ENCODE data around the gene CD164L2. TPM values are rescaled to one million over a fixed set of nuclear protein-coding genes. Genes with fewer than 3 reads are reported as not detected.

Gene CD164L2
- polyA plus RNA-seq, 1 donor = not detected

DNA sequence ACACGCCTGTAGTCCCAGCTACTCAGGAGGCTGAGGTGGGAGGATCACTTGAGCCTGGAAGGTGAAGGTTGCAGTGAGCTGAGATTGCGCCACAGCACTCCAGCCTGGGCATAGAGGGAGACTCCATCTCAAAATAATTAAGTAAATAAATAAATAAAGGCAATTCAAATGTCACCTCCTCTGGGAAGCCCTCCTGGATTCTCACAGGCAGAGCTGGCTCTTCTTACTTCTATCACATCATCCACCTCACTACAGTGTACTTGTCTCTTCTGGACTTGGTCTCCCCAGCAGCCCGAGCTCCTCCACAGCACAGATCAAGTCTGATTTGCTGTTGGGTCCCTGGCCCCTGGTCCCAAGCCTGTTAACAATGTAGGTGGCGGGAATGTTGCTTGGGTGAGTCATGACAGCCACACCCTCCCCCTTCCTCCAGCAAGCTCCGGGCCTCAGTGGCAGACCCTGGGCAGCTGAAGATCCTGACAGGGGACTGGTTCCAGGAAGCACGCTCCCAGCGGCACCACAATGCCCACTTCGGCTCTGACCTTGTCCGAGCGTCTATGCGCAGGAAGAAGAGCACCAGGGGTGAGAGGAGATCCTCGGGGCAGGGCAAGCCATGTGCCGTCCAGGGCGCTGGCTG is 36.0 kb downstream of the CD164L2 start:
- no peak for DNase-seq (ENCODE audit: low read depth)

DNA sequence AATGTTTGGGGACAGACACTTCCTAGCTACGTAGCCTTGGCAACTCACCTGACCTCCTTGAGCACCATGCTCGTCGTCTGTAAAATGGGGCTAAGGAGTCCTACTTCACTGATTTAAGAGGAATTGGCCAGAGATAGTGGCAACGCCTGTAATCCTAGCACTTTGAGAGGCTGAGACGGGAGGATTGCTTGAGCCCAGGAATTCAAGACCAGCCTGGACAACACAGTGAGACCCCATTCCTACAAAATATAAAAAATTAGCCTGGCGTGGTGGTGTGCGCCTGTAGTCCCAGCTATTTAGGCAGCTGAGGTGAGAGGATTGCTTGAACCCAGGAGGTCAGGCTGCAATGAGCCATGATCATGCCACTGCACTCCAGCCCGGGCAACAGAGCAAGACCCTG is 36.8 kb downstream of the CD164L2 start:
- DNase-seq (ENCODE audit: low read depth) = no peak

DNA sequence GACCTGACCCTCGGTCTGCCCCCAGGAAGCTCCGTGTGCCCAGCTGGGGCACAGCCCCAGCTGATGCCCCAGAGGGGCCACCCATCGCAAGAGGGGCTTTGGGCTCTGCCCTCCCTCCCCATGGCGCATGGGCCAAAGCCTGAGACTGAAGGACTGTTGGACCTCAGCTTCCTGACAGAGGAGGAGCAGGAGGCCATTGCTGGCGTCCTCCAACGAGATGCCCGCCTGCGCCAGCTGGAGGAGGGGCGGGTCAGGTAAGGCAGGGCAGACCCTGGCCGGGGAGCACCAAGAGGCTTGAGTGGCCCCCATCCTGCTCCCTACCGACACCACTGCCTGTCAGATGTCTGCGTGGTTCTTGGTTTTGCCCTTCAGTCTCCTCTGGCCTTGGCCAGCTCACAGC is 37.9 kb downstream of the CD164L2 start:
- no peak for DNase-seq (ENCODE audit: low read depth)

DNA sequence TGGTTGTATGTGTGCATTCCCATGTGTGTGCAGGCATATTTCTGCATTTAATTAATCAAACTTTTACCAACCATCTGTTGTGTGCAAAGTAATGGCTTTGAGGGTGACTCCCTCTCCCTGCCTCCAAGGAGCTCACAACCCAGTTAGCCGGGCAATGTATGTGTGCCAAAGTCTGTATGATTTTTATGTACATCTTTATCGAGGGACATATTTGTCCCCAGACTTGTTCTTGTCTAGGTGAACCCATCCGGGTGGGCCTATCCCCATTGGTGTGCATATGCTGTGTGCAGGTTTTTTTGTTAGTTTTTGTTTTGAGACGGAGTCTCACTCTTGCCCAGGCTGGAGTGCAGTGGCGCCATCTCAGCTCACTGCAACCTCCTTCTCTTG is 39.5 kb downstream of the CD164L2 start:
- DNase-seq (ENCODE audit: low read depth) = no peak

DNA sequence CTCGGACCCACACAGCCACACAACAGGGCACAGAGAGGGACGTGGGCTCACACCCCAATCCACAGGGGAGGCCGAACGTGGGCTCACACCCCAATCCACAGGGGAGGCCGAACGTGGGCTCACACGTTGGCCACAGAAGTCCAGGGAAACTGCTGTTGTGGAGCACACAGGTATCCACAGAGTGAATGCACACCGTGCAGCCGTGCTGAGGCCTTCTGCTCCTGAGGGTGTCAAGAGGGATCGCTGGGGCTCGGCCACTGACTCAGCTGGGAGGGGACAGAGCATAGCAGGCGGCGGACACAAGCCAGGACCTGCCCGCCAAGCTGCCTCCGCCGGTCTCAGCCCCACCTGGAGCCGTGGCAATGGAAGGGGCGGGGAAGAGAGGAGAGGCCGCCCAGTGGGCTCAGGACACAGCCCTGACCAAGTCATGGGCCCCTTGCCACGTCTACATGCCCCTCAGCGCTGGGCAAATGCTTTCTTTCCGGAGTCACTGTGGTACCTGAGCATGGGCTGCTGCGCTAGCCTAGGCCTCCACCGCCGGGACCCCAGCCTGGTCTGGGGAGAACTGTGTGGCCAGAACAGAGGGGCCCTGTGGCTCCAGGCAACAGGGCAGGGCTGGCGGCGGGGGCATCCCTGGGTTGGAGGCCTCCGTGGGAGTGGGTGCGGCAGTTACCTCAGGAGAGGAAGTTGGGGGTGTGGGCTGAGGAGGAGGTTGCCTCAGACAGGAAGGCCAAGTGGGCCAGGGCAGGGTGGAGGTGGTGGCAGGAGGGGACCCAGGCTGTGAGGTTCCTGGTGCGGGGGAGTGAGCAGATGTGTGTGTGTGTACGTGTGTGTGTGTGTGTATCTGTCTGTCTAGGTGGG is 40.1 kb downstream of the CD164L2 start:
- DNase-seq (ENCODE audit: low read depth) = no peak

DNA sequence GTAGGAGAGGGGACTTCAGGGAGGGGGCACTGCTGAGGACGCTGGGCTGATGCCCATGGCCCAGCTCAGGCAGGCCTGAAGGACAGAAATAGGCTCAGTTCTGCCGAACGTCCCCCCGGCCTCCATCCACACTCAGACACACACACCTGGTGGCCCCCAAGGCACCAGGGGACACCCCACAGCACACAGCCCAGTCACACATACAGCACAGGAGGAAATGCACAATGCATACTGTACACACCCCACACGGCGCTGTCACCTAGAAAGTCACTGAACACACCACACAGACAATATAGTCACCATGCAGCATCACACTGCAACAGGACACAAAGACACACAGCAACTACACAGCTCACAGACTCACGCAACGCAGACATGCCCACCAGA is 40.7 kb downstream of the CD164L2 start:
- DNase-seq (ENCODE audit: low read depth) = no peak

DNA sequence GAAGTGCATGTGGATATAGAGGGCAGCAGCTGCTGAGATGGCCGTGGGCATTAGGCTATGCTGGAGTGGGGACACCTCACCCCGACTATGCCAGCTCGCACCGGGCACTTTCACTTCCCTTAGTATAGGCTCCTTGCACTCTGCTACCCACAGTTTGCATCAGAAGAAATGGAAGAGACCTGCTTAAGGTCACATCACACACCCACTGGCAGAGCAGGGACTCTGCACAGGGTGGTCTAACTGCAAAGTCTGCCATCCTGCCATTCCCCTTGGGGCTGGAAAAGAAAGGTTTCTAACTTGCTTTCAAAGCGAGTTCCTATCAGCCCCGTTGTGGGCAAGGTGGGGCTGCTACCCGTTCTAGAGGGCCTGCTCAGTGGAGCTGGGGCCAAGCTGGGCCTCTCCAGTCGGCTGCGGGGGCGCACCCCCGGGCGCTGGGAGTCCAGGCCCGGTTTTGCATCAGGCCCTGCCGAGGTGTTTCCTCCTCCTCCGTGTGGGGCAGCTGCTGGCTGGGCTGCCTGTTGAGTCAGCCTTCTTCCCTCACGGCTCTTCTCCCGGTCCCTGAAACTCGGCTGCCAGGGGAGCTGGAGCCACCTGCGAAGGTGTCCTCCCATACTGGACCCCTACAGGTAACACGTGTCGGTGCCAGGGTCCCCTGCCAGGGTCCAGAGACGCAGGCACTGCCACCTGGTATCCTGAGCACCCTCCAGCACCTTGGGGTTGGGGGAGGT is 41.4 kb downstream of the CD164L2 start, which contains the start of gene SYTL1:
Gene SYTL1 (plus strand): TSS at position 498 of the 728 bp plus-strand sequence. CDS start 3,313 bp downstream, outside the sequence.
- DNase-seq (ENCODE audit: low read depth) = no peak

DNA sequence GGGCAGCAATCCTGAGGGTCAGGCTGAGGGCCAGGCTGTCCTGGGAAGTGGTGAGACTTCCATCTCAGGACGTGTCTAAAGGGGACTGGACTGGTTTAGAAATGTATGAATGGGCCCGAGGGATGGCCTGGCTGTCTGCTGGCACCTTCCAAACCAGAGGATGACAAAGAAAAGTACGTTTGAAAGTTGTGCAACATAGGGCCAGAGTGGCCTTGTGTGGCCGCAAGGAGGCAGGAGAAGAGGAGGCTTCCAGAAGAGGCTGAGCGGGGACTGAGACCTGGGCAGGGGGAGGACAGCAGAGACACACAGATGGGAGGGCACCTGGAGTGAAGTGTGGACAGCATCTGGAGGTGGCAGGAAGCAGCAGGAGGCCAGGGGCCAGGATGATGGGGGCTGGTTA is 43.9 kb downstream of the CD164L2 start:
- DNase-seq (ENCODE audit: low read depth) = no peak

DNA sequence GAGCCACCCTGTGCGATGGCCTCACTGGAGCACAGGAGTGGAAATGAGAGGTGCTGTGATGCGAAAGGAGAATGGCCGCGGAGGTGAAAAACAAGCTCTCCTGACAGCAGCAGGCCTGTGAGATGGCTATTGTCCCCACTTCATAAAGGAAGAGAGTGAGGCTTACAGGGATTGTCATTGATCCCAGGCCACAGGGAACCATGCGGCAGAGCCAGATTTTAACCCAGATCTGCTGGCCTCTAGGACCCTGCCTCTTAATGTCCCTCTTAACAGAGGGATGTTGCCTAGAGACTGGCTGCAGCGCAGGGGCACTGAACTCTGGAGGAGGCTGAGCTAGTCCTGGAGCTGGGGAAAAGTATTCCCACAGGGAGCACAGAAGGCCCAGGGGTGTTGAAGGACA is 44.4 kb downstream of the CD164L2 start:
- DNase-seq (ENCODE audit: low read depth) = no peak

DNA sequence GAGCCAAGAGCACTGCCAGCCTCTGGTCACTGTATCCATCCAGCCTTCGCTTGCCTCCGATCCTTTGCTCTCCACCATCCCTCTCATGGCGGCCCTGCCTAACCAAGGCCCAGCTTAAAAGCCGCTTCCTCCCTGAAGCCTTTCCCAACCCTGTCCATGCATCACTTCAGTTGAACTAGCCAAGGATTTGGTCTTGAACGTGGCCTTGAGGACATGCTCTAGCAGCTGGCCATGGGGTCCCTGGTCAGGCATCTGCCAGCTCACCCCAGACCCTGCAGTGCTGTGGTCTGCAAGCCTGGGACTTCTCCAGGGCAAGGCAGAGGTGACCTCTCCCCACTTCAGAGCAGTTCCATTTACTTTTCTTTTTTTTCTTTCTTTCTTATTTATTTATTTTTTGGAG is 46.4 kb downstream of the CD164L2 start:
- DNase-seq (ENCODE audit: low read depth) = no peak

DNA sequence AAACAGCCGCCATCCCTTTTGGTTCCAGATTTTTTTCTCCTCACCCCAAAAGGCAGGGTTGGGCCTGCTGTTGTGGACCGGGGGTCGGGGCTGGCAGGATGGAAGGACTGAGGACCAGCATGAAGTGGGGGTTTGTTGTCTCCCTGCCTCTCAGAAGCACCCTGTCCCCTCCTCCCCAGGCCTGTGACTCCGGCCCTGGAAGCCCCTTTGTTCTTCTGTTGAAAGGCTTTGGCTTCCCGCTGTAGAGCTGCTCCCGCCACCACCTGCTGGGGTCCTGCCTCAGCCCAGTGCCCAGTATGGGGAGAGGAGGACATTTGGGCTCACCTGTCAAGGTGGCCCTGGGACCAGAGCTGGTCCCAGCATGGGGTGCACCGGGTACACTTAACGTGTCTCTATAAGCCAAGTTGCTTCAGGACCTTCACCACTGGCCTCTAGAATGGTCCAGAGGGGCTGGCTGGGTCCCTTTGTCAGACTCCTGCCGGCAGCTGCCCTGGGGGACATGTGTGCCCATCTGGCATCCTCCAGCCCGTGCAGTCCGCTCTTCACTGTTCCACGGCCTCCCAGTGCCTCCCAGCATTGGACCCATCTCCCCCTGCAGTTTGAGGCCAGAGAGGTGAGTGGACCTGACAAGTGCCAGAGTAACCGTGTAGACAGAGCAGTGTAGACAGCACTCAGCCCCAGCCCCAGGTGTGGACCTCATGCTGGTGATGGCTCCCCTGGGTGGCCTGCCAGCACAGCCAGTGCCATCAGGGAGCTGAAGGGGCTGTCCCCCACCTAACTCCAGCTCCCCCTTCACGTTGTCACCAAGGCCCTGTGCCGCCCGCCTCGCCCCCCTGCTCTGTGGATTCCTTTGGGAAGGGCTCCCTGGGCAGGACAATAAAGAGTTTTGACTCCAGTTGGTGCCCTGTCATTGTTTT is 47.4 kb downstream of the CD164L2 start:
- no peak for DNase-seq (ENCODE audit: low read depth)

DNA sequence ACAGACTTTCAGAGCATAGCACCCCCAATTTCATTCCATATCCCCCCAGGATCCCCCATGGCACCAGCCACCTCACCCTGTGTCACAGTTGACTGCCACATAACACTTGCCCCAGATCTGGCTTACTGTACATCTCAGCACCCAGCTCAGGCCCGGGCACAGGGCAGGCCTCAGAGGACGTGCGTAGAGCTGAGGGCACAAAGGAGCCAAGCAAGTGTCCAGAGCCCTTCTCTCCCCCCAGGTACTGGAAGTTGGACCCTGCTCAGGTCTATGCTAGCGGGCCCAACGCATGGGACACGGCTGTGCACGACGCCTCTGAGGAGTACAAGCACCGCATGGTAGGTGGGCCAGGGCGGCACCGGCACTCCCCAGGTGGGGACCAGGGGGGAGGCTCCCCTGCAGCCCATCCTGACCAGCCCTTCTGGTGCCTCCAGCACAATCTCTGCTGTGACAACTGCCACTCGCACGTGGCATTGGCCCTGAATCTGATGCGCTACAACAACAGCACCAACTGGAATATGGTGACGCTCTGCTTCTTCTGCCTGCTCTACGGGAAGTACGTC is 49.3 kb downstream of the CD164L2 start:
- no peak for DNase-seq (ENCODE audit: low read depth)

DNA sequence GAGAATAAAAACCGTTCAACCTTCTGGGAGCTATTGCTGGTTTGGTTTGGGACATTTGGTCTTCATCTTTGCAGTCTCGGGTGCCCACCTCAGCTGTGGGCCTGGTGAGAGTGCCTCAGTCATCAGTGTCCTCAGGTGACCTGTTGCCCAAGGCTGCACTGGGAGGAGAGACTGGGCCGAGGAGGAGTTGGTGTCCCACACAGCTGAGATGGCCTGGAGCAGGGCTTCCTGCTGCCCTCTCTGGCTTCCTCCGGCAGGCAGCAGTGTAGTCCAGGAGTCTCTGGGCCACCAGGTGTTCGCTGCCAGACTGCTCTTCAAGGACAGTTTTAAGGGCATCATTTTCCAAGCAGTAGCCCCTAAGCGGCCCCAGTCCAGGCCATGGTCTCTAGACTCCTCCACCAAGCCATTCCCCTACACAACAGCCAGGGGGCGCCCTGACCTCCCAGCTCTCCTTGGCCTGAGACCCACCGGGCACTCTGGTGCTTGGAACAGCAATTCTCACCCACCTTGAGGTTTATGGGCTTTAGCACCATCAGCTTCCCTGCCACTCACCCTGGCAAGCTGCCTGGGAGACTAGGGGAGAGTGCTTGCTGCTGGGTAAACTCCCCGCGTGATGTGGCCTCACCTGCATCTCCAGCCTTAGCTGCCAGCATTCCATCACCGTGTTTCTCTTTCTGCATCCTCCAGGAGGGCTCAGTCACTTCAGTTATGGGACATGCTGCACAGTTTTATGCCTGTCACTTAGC is 50.4 kb downstream of the CD164L2 start:
- no peak for DNase-seq (ENCODE audit: low read depth)

DNA sequence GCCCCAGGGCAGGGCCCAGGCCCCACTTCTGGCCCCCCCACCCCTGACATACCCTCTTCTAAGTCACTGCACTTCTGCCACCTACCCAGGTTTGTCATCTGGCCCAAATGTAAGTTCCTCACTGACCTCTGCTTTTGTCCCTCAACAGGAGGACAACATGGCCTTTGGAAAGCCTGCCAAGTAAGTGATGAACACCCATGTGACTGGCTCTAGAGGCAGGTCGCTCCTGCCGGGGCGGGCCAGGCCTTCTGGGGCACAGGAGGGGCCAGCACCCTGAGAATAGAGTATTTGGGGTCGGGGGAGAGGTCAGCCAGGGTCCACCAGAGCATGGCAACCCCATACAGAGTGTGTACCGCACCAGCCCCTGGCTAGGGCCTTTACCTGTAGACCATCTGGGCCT is 51.2 kb downstream of the CD164L2 start:
- no peak for DNase-seq (ENCODE audit: low read depth)

DNA sequence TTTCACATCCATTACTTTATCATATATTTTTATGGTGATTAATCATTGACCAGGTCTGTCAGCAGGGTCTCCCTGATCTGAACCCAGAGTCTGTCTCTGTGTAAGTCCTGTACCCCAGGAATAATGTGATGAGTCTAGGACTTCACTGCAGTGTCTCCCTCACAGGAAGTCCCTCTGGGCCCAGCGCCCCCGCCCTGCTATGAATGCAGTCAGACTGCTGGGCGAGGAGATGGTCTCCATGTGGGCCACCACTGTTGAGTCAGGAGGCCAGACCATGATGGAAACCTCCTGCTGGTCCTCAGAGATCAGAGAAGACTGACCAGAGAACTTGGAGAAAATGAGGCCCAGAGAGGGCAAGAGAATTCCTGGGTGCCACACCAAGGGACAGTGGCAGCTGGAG is 51.7 kb downstream of the CD164L2 start:
- no peak for DNase-seq (ENCODE audit: low read depth)

DNA sequence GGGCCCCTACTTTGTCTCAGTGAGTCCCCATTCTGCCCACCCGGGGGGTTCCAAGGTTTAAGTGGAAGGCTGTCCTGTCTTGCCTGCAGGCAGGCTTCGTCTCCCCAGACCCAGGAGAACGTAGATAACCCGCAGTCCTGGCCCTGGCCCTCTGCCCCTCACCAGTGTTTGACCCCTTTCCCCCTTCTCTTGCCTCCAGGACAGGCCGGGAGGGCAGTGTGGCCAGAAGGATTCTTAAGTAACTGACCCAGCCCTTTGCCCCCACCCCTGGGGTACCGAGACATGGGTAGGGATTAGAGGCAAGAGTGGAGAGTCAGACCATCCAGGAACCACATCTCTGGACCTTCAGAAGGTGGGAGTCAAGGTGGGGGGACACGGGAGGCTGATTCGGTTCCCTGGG is 52.3 kb downstream of the CD164L2 start:
- DNase-seq (ENCODE audit: low read depth) = no peak

Data from forelimb muscle (tissue), 1 donor.